ENCODE measurements around the gene NRAP.
"Not testable (repeated sequence)": the region's sequence is repeated elsewhere in the genome, so short reads cannot be mapped to it uniquely, and the experiment has no call there.

NRAP gene

DNA sequence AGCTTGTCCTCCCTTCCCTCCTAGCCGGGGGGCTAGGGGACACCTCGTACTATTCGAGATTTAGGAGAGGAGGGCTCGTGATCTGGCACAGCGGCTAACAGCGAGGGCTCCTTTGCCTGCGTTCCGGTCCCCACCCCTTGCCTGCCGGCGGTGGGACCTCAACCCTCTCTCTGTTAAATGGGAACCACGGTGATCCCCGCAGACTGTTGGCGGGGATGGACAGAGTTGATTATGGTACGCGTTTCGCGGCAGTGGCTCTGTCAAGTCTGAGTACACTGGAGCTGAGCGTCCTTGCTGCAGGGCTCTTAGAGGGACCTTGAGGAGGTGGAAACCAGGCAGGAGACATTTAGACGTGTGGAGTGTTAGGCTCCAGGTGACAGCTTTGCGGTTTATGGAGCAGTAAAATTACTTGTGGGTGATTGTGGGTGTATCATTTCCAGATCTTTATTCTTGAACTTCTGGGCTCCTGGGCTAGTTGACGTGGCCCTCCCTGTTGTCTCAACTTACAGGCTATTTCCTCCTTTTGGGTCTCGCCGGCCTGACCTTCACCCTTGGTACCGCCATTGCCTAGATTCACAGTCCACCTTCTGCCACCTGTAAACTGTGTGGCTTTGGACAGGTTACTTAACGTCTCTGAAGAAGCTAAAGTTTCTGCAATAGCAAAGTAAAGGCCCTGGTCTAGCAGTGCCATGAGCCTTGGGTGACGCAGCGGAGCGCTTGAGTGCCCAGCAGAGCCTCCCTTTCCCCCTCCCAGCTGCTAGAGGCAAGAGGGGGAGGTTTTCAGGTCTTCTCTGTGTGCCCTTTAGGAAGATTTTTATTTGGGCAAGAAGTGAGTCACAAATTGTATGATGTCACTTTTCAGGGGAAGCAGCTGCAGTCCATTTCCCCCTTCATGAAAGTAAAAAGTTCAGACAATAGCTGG, 16.6 kb upstream of the NRAP start:
- peak; percentile 31 for DNase-seq (ENCODE audit: low spot score)

DNA sequence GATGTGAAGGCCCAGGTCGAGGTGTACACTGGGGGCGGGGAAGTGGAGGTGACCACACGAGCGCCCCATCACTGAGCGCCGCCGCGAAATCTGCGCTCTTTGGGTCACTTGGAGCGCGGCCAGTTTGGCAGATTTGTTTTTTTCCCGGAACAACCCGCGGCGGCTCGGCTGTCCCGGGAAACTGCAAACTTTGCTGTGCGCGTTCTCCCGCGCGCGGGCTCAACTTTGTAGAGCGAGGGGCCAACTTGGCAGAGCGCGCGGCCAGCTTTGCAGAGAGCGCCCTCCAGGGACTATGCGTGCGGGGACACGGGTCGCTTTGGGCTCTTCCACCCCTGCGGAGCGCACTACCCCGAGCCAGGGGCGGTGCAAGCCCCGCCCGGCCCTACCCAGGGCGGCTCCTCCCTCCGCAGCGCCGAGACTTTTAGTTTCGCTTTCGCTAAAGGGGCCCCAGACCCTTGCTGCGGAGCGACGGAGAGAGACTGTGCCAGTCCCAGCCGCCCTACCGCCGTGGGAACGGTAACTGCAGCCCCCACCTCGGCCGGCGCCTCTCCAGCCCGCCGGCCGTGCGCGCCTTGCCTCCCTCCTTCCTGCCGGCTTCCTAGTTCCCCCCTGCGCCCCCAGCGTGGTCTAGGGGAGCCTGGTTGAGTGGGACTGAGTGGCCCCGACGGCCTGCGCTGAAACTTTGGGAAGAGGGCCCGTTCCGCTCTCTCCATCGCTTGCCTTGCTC, 15.8 kb upstream of the NRAP start, which contains the start of gene CASP7:
Gene CASP7 (plus strand): TSS at position 450 of the 727 bp plus-strand sequence. CDS start 17,582 bp downstream, outside the sequence.
- peak; percentile 71 for DNase-seq (ENCODE audit: low spot score)

DNA sequence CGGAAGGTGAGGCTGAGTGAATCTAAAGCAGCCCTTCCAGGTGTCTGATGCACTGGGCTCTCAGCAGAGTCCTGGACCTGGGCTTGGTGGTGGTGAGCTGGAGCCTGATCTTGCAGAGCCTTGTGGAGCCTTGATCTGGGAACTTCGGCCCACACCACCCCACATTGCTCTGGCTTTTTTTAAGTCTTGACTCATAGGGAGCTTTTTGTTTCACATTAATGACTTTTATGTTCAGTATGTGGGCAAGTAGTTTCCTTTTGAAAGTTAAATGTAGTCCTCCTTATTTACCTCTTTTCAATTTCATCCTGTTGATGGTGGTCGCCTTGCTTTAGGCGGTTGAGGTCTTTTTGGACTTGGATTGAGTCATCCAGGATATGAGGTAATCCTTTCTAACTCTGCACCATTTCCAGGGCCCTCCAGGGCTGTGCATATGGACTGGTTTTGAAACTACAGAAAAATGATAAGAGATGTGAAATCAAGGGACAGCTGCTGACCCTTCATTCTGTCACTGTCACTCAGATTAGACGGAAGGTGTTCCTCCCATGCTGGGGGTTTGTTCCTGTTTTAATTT, 2.9 kb upstream of the NRAP start:
- no peak for DNase-seq (ENCODE audit: low spot score)

DNA sequence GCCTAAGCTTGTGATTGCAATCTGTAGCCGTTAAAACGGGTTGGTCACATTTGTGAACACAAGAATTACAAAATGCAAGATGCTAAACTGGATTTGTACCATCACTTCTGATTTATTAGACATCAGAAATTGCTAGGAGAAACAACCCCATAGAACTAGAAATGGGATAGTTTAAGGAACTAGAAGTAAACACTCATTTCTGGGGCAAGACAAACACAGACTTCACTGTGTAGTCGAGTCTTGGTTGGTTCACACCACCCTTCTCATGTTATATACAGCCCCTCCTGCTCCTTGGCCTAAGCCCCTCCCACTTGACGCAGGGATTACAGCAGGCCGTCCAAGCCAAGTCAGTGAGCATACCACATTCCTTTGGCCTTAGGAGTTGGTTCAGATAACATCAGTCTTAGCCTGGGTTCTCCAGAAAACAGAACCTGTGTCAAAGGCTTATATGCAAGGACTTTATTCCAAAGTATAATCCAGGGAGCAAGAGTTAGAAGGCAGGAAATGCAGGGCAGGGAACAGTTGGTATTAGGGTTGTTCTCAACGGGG, 2.0 kb upstream of the NRAP start:
- DNase-seq (ENCODE audit: low spot score): no peak

DNA sequence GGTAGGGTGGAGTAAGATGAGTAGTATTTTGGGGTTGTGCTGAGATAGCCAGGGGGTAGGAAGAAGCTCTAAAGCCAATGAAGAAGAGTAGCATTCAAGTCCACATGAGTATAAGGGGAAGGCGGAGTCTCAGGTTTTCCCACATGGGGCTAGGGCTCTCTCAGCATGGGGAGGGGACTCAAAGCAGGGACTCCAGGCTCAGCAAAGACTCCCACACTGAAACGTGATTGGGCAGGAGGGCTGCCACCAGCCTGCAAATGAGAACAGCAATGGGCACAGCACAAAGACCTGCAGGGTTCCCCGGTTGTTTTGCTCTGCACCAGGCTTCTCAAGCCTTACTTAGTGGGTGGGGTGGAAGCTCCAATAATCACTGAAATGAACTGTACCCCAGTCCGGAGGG, 1.5 kb upstream of the NRAP start:
- DNase-seq (ENCODE audit: low spot score): no peak

DNA sequence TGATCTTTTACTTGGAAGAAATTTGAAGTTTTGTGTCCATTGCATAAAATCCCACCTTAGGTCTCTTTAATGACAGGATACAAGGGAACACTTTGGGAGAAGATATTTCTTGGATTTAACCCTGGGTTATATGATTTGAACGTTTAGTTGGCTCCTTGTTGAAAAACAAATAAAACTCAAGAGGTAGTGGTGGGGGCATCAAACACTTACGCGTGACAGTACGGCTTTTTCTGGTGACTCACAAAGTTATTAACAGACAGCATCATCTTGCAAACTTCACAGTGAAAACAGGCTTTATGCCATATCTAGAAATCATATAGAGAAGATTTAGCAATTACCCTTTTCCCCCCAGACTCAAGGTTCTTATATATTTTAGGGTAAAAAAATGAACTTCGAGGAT, 699 bp downstream of the NRAP start:
- DNase-seq (ENCODE audit: low spot score): no peak

DNA sequence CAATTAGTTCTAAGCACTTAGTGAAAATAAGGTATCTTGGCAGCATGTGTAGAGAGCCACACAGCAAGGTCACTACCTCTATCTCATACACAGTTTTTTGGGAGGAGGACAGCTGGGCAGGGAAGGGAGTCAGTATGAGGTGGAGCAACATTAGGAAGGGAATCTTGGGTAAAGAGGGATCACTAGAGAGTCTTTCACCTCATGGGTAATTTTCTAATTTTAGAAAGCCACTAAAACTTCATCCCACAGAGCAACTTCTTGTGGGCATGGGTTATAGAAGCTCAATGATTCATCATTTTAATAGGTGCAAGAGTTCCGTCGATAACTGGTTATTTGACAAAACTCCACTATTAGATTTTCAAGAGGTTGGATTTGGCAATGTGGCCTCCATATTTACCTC, 2.5 kb downstream of the NRAP start:
- DNase-seq (ENCODE audit: low spot score): no peak

DNA sequence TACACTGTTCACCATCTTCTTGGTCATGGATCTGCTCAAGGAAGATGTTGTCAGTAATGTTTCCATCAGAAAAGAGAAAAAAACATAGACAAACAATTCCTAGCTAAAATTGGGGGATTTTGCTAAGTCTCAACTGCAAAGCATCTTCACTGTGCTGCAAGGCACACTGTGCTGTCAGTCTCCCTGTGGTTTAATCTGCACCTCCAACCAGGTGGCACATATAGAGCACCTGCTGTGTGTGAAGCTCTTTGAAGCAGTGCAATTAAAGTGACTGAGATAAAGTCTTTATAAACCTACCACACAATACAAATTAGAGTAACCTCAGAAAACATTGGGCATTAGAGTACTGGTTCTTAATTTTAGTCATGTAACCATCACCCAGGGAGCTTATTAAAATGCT, 6.3 kb downstream of the NRAP start:
- no peak for DNase-seq (ENCODE audit: low spot score)

DNA sequence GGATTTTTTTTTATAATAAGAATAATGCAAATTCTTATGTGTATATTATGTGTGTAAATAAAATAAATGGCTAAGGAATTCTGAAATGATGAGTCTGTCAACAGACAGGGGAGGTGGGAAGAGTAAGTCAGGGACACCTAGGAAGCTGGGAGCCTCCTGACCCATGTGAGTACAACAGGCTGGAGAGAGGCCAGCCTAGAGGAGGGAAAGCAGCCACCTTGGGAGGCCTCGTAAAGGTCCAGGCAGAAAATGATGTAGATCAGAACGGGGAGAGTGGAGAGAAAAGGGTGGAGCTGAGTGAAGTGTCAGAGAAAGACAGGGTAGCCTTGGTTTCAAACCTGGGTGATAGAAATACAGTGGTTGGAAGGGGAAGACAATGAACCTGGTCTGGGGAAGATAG, 6.9 kb downstream of the NRAP start:
- no peak for DNase-seq (ENCODE audit: low spot score)

DNA sequence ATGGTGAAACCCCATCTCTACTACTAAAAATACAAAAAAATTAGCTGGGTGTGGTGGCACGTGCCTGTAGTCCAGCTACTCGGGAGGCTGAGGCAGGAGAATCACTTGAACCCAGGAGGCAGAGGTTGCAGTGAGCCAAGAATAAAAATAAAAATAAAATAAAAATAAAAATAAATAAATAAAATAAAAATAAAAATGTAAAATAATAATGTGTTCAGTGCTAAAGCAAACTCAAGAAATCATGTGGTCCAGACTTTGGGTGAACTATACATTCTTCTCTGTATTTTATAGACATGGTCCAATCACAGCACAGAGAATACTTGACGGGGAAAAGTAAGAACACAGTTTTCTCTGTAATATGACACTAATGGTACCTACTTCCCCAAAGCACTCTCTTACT, 11.4 kb downstream of the NRAP start:
- DNase-seq (ENCODE audit: low spot score): not testable (repeated sequence)

DNA sequence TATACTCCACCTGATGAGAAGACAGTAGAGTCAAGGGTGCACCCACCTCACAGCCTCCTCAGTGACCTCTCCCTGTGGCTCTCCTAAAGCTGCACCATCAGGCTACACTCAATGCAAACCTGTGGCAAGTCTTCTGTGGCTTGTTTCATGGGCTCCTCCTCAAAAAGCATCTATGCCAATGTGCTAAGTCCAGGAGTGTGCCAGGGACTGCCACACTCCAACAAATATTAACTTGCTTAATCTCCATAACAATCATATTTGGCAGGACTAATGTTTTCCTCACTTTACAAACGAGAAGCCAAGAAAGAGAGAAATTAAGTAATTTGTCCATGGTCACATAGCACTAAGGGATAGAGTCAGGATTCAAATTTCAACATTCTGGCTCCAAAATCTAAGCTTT, 11.9 kb downstream of the NRAP start:
- no peak for DNase-seq (ENCODE audit: low spot score)

DNA sequence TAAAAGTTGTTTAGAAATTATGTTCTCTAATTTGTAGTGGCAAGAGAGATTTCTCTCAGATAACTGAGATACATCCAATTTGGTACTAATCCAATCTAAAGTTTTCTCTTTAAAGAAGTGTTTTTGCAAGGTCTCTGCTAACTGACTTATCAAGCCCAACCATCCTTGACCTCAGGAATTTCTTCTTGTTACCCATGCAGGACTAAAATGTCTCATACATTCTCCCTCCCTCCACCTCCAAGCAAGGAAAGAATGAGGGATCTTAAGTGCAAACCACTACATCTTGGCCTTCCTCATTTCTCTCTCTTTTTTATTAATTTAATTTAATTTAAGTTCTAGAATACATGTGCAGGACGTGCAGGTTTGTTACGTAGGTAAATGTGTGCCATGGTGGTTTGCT, 12.8 kb downstream of the NRAP start:
- no peak for DNase-seq (ENCODE audit: low spot score)

DNA sequence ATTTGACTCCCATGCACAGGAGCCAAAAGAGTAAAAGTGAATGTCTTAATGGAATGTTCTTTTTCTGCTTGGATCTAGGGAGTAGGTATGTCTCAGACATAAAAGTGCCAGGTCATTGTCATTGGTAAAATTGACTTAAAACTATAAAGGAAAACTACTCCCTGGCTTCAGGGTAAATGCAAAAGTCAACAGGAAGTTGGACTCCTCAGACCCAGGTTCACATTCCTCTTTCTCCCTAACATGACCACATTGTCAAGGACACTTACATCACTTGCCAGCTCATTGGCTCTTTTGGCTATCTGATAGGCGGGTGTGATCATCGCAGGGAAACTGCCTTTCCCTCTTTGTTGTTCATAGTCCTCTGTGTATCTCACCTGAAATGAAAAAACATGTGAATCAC, 13.7 kb downstream of the NRAP start:
- DNase-seq (ENCODE audit: low spot score): no peak

DNA sequence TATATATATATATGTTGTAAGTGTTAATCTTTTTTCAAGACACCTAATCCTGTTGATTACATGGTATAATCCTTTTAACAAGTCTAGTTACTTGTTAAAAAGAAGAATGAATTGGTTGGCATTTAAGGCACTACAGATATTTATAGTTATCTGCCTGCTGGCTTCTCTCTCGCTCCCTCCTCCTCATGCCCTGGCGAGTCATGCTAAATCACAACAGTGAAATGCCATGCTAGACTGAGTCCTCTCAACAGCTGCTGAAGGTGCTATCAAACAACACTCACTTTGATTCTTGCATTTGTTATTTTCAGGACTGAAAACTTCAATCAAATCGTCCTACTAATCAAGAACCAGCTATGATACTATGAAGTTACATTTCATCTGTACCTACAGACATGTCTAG, 15.4 kb downstream of the NRAP start:
- no peak for DNase-seq (ENCODE audit: low spot score)

DNA sequence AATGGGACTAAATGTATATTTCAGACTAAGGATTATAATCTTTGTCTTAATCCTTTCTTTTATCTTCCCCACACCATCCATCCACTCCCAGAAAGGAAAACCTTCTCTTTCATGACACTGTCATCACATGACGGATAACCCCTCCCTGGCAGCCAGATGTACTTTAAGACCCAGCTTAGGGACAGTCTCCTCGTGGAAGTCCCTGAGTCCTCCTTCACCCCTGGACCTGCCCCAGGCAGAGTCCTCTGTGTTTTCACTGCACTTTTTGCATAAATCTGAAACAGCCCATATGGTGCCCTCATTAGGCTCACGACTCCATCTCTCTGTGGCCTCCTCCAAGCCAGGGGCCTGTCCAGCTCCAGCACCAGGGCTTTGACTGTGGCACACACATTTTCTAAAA, 16.0 kb downstream of the NRAP start:
- DNase-seq (ENCODE audit: low spot score): no peak

DNA sequence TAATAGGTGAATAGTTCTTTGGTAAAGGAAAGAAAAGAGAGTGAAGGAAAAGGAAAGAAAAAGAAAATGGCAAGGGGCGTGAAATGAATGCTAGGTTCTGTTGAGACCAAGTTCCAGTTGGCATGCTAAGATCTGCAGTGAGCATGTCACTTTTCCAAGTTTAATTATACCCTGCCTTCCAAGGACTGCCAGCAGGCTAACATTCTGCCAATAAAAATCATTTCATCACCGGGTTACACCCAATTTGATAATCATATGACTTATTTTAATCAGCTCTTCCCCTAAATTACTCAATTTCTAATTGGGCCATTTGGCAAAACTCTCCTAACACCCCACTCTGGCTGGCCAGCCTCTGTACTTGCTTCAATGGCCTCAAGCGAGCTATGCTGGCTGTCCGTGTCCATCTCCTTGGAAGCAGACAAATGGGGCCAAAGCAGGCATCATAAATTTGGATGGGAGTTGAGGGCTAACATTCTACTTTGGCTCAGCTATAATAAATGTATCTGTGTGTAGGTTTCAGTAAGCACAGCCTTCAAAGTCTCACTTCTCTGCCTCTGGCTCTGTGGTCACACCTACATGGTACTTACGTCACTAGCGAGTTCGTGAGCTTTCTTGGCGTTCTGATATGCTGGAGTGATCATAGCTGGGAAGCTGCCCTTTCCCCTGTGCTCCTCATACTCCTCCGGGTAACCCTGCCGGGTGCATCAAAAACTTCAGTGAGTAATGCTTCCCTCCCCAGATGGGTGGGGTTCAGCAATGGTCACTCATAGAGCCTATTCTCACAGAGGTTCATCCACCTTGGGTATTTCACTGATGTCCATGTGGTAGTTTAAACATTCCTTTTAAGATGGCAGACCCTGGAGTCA, 17.3 kb downstream of the NRAP start:
- peak; percentile 61 for DNase-seq (ENCODE audit: low spot score)

DNA sequence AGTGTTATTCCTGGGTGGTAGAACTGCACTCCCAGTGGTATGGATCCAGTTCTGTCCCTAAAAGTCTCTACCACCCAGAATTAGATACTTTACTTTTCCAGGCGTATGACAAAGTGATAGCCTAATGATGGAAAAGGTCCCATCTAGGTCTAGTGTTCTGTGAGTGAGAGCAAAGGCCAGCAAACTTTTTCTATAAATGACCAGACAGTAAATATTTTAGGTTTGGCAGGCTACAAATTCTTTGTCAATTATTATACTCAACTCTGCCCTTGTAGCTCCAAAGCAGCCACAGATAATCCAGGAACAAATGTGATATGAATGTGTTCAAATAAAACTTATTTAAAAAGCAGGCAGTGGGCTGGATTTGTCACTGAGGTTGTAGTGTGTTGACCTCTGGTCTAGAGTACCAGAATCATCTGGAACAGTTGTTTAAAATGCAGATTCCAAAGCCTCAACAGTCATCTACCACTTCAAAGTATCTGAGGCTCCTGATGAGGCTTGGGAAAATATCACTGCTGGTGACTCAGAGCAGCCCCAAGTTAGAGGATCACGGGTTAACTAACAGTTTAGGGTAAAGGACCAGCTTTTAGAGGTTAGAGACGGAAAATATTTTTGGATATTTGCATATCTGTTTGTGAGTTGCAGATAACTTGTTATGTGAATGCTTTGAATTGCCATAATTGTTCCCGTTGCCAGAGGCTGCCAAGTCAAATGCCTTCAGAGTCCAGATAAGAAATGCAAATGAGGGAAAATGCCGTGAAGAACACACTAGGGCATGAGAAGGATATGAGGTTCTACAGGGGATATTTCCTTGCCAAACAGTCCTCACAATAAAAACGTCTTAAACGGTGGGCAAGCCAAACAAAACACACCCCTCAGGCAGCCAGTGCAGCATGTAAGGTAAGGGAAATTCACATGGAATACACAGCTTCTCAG, 19.4 kb downstream of the NRAP start:
- DNase-seq (ENCODE audit: low spot score): no peak

DNA sequence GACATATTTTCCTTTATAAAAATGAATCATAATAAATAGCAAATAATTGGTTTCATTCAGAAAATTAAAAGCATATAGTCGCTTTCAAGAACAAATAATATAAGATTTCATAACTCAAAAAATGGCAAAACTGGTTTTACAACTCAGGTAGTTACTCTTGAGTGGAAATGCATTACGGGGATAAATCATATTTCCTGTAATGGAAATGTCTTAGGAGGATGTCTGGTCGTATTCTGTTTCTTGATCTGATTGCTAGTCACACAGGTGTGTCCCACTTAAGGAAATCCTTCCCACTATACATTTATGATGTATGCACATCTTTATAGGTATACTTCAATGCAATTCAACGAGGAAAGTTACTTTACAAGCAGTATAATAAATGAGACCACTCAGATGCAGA, 20.7 kb downstream of the NRAP start:
- no peak for DNase-seq (ENCODE audit: low spot score)

DNA sequence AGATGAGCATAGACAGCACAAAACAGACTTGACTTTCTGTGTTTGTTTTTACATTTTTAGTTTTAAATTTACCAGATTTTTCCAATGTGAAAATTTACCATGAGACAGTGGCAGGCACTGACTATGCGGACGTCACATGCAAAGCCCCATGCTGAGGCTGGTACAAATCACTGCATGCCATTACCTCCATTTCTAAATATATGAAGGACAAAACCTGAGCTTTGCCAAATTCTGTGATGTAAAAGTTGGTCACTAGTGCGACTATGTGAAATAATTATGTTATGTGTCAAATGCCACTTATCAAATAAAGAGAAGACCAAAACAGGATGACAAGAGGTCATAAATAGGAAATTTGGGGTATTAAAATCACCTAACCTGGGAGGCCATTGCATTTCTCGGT, 22.1 kb downstream of the NRAP start:
- DNase-seq (ENCODE audit: low spot score): no peak

DNA sequence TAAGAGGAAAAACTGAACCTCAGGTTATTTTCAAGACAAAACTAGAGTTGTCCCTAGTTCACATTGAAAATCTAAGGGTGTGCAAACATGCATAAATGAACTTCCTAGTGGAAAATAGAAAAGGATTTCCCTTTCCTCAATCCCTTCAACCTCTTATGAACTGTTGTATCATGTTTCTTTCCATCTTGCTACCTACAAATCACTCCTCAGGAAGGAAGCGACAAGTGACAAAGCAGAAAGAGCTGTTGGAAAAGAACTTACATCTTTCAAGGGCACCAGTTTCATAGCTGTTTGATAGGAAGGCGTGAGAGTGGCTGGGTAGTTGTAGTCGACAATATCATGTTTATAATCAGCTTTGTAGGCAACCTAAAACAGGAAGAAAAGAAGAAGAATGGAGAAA, 23.9 kb downstream of the NRAP start:
- DNase-seq (ENCODE audit: low spot score): no peak

Data from globus pallidus (tissue), 1 donor.